OCI-LY3 (cell line): Measurements from ENCODE around the gene MLPH.

Source experiments
- EZH2phosphoT487 ChIP-seq: fragments of 200-600 bp; shearing (Covaris generic); IDR thresholded peaks from 2 replicates; pipeline ENCODE4 v1.6.1; 2018; ENCODE audit warnings: antibody characterized with exemption, mixed run types, low read depth
- TF ChIP-seq, protein P1 (sequence below): fragments of 200-600, 300-600 bp; sonication (generic); IDR thresholded peaks from 2 replicates; pipeline ENCODE4 v1.5.1; 2014; ENCODE audit warnings: antibody characterized with exemption, low read length, low read depth

DNA sequence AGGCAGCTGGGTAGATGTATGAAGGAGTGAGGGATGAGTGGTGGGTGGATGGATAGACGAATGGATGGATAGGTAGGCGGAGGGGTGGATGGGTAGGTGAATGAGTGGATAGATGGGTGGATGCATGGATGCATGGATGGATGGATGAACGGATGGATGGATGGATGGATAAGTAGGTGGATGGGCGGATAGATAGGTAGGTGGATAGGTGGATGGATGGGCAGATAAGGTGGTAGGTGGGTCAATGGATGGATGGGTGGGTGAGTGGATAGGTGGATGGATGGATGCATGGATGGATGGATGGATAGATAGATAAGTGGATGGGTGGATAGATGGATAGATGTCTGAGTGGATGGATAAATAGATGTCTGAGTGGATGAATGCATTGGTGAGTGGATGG, 30.1 kb downstream of the MLPH start:
- TF ChIP-seq, protein P1, sequence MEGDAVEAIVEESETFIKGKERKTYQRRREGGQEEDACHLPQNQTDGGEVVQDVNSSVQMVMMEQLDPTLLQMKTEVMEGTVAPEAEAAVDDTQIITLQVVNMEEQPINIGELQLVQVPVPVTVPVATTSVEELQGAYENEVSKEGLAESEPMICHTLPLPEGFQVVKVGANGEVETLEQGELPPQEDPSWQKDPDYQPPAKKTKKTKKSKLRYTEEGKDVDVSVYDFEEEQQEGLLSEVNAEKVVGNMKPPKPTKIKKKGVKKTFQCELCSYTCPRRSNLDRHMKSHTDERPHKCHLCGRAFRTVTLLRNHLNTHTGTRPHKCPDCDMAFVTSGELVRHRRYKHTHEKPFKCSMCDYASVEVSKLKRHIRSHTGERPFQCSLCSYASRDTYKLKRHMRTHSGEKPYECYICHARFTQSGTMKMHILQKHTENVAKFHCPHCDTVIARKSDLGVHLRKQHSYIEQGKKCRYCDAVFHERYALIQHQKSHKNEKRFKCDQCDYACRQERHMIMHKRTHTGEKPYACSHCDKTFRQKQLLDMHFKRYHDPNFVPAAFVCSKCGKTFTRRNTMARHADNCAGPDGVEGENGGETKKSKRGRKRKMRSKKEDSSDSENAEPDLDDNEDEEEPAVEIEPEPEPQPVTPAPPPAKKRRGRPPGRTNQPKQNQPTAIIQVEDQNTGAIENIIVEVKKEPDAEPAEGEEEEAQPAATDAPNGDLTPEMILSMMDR, result no peak
- no peak for TF ChIP-seq EZH2phosphoT487
